Rectal smooth muscle tissue (tissue), 1 donor: ENCODE data around the gene CT47A7.
"Not testable (repeated sequence)": the region's sequence is repeated elsewhere in the genome, so short reads cannot be mapped to it uniquely, and the experiment has no call there.

Experiments
- H3K27ac ChIP-seq: one replicate; pipeline ENCODE4 v1.7.0; 2013; ENCODE audit warnings: low read depth, low read length, inconsistent platforms
- H3K27me3 ChIP-seq: one replicate; pipeline ENCODE4 v1.7.0; 2013; ENCODE audit warnings: low read length; ENCODE audit not compliant: control insufficient read depth, insufficient read depth
- H3K36me3 ChIP-seq: one replicate; pipeline ENCODE4 v1.7.0; 2013; ENCODE audit warnings: low read length; ENCODE audit not compliant: control insufficient read depth, insufficient read depth
- H3K4me1 ChIP-seq: one replicate; pipeline ENCODE4 v1.7.0; 2013; ENCODE audit warnings: low read length; ENCODE audit not compliant: control insufficient read depth, insufficient read depth
- H3K4me3 ChIP-seq: one replicate; pipeline ENCODE4 v1.7.0; 2013; ENCODE audit warnings: low read length
- H3K9ac ChIP-seq: one replicate; pipeline ENCODE4 v1.7.0; 2013; ENCODE audit warnings: low read length

CT47A7 gene

DNA sequence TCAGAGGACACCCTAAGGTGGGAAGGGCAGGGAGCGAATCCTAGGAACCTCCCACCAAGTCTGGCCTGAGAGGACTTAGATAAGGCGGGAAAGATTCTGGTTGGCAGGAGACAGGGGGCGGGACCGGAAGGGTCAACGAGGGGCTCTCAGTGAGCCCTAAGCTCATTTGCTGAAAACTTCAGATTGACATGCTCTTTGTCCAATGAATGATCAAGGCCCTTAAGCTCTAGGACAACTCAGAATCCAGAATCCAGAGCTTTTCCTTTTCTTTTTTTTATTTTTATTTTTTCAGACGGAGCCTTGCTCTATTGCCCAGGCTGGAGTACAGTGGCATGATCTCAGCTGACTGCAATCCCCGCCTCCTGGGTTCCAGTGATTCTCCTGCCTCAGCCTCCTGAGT, at the start of gene CT47A7:
TSS of gene CT47A7 (minus strand) at position 101 of the 400 bp plus-strand sequence. CDS start 255 bp downstream, outside the sequence.
- H3K4me1 ChIP-seq, H3K36me3 ChIP-seq, H3K27ac ChIP-seq, H3K9ac ChIP-seq, H3K27me3 ChIP-seq, H3K4me3 ChIP-seq: not testable (repeated sequence)

GRCh38 chrX:121000589-121000988, 44.2 kb upstream of the CT47A7 start:
- Histone ChIP-seq H3K27ac (no peak overlapping the region), H3K4me1 (no peaks in the 10 kb centered on the region), H3K36me3 (no peaks in the 10 kb centered on the region), H3K4me3 (no peak overlapping the region), H3K27me3 (no peaks in the 10 kb centered on the region), H3K9ac (no peak overlapping the region)

GRCh38 chrX:120999413-120999812, 43.0 kb upstream of the CT47A7 start:
- H3K9ac ChIP-seq = no peak overlapping the region
- H3K36me3 ChIP-seq = no peaks in the 10 kb centered on the region
- no peak overlapping the region for H3K27ac ChIP-seq
- no peaks in the 10 kb centered on the region for H3K27me3 ChIP-seq
- H3K4me1 ChIP-seq = no peaks in the 10 kb centered on the region
- H3K4me3 ChIP-seq = no peak overlapping the region

DNA sequence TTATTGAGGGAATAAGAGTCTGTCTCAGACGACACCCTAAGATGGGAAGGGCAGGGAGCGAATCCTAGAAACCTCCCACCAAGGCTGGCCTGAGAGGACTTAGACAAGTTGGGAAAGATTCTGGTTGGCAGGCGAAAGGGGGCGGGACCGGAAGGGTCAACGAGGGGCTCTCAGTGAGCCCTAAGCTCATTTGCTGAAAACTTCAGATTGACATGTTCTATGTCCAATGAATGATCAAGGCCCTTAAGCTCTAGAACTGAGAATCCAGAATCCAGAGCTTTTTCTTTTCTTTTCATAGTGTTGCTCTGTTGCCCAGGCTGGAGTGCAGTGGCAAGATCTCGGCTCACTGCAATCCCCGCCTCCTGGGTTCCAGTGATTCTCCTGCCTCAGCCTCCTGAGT, 29.3 kb upstream of the CT47A7 start, which contains the start of gene CT47A1:
TSS of gene CT47A1 (minus strand) at position 101 of the 400 bp plus-strand sequence. CDS start 231 bp downstream, outside the sequence.
- not testable (repeated sequence) for H3K4me1 ChIP-seq, H3K9ac ChIP-seq, H3K36me3 ChIP-seq, H3K27ac ChIP-seq, H3K27me3 ChIP-seq, H3K4me3 ChIP-seq
